Left ventricle myocardium inferior (tissue), 1 donor: Measurements from ENCODE around the gene EGFL7. TPM values are rescaled to one million over a fixed set of nuclear protein-coding genes. Genes with fewer than 3 reads are reported as not detected.
A peak's percentile ranks its signal among the peaks of the same experiment; 100 is the strongest.

Source experiments
- DNase-seq: peaks from one replicate; pipeline ENCODE4 v3.0.0-alpha.2; 2020
- H3K27ac ChIP-seq: fragments of 200-600 bp; replicated peaks from 2 replicates; pipeline ENCODE4 v1.8.0; 2021
- H3K27me3 ChIP-seq: fragments of 200-600 bp; 2 replicates; pipeline ENCODE4 v1.8.0; 2021; ENCODE audit warnings: low read depth
- H3K36me3 ChIP-seq: fragments of 200-600 bp; 2 replicates; pipeline ENCODE4 v1.8.0; 2021
- H3K4me1 ChIP-seq: fragments of 200-600 bp; 2 replicates; pipeline ENCODE4 v1.8.0; 2021
- H3K4me3 ChIP-seq: fragments of 200-600 bp; 2 replicates; pipeline ENCODE4 v1.8.0; 2021; ENCODE audit warnings: mild to moderate bottlenecking, moderate library complexity
- H3K9me3 ChIP-seq: fragments of 200-600 bp; replicated peaks from 2 replicates; pipeline ENCODE4 v1.8.0; 2021
- CTCF ChIP-seq: fragments of 200-600 bp; IDR thresholded peaks from 2 replicates; pipeline ENCODE4 v1.8.0; 2021; ENCODE audit warnings: antibody characterized with exemption, mild to moderate bottlenecking, borderline replicate concordance
- intact Hi-C: fragments of 100-400 bp; cut with micrococcal nuclease; formaldehyde crosslinking; loops from one replicate; pipeline ENCODE4 v1.11.0; 2022
- total RNA-seq: library from RNA; stranded (reverse); fragmentation: NEBNext Ultra II Directional; extraction: Animal tissue kit (Norgen Biotek cat#: 25700); gene quantifications from one replicate; pipeline ENCODE4 v1.2.1, GENCODE V29; 2021
- donor health status: DM: no; HTN: yes; CAD: no; lungs with severe emphysema.

EGFL7 gene
- total RNA-seq, 1 donor from 2014 or later, result 81.5 TPM

- TF ChIP-seq CTCF, result no peak
- Histone ChIP-seq H3K36me3 (peaks cover 67% of the 10 kb centered on the region), H3K4me3 (peak overlapping the region; percentile 81), H3K4me1 (peaks cover 60% of the 10 kb centered on the region), H3K9me3 (no peaks in the 10 kb centered on the region), H3K27ac (peak overlapping the region; percentile 87), H3K27me3 (peaks cover 3% of the 10 kb centered on the region)
- intact Hi-C loops, result no loop called here
- no peak for DNase-seq
These were observed 4.7 kb downstream of the EGFL7 start for GRCh38 chr9:136667214-136667939.

- TF ChIP-seq CTCF, result peak; percentile 11
- H3K27me3 ChIP-seq, result peaks cover 3% of the 10 kb centered on the region
- no peak for DNase-seq
- peaks cover 65% of the 10 kb centered on the region for H3K4me1 ChIP-seq
- no peaks in the 10 kb centered on the region for H3K9me3 ChIP-seq
- intact Hi-C loops, result no loop called here
- peaks cover 69% of the 10 kb centered on the region for H3K36me3 ChIP-seq
- H3K27ac ChIP-seq, result peak overlapping the region; percentile 87
- H3K4me3 ChIP-seq, result peak overlapping the region; percentile 81
These were observed 5.4 kb downstream of the EGFL7 start for GRCh38 chr9:136667940-136668760.

GRCh38 chr9:136668983-136669790 lies 6.5 kb downstream of the EGFL7 start:
- Histone ChIP-seq H3K4me3 (peak overlapping the region; percentile 81), H3K27me3 (peaks cover 3% of the 10 kb centered on the region), H3K27ac (peak overlapping the region; percentile 87), H3K9me3 (no peaks in the 10 kb centered on the region), H3K4me1 (peaks cover 65% of the 10 kb centered on the region), H3K36me3 (peaks cover 66% of the 10 kb centered on the region)
- DNase-seq, result no peak
- TF ChIP-seq CTCF, result no peak
- intact Hi-C loops, result no loop called here

GRCh38 chr9:136669791-136670464 lies 7.2 kb downstream of the EGFL7 start:
- H3K36me3 ChIP-seq, result peaks cover 65% of the 10 kb centered on the region
- intact Hi-C loops, result no loop called here
- peak overlapping the region; percentile 81 for H3K4me3 ChIP-seq
- H3K4me1 ChIP-seq, result peaks cover 59% of the 10 kb centered on the region
- TF ChIP-seq CTCF, result no peak
- peaks cover 3% of the 10 kb centered on the region for H3K27me3 ChIP-seq
- no peak for DNase-seq
- no peaks in the 10 kb centered on the region for H3K9me3 ChIP-seq
- H3K27ac ChIP-seq, result peak overlapping the region; percentile 87
